GM12878 (cell line): Measurements from ENCODE around the gene C16orf87. TPM values are rescaled to one million over a fixed set of nuclear protein-coding genes. Genes with fewer than 3 reads are reported as not detected.
A peak's percentile ranks its signal among the peaks of the same experiment; 100 is the strongest.

ENCODE experiments used
- ATAC-seq: fragments of 200-7000 bp; cut with Tn5 transposase; 3 replicates; pipeline ENCODE4 v1.9.1; 2020; ENCODE audit warnings: mild to moderate bottlenecking, moderate library complexity
- BruUV-seq: library from RNA; stranded (reverse); fragments of 400-500 nt; replicated peaks from 2 replicates; lab custom pipeline; 2021; lab: Mats Ljungman, UMichigan
- CTCF ChIA-PET: fragments of 300-600 bp; sonication (Branson Sonifier 250); formaldehyde crosslinking; extraction: SDS; loops from one replicate; lab custom pipeline; 2021; ENCODE audit warnings: inconsistent platforms; lab: Yijun Ruan, JAX
- POLR2A ChIA-PET: fragments of 350-600 bp; formaldehyde crosslinking; extraction: SDS; loops from one replicate; lab custom pipeline; 2021; ENCODE audit warnings: inconsistent platforms; lab: Charles Lee
- RAD21 ChIA-PET: fragments of 300-600 bp; sonication (Branson Sonifier 250); formaldehyde crosslinking; loops from one replicate; lab custom pipeline; 2023; ENCODE audit warnings: antibody characterized with exemption; ENCODE audit not compliant: unreplicated experiment; lab: Charles Lee
- SMC1A ChIA-PET: fragments of 300-600 bp; sonication (Branson Sonifier 250); formaldehyde crosslinking; loops from one replicate; lab custom pipeline; 2023; ENCODE audit not compliant: unreplicated experiment, uncharacterized antibody; lab: Charles Lee
- DNase-seq: peaks from one replicate; pipeline ENCODE4 v3.0.0-alpha.2; 2011; ENCODE audit warnings: low read depth, low spot score
- FAIRE-seq: peaks from 3 replicates; lab custom pipeline; 2011; peaks lifted over from hg19 to GRCh38; lab: Jason Lieb, UNC
- H2AFZ ChIP-seq: 2 replicates; pipeline ENCODE4 v1.6.0; 2011; ENCODE audit warnings: low read depth, low read length, control low read depth; ENCODE audit not compliant: control insufficient read depth
- H3K27ac ChIP-seq: 2 replicates; pipeline ENCODE4 v1.5.1; 2011; ENCODE audit warnings: control low read depth; ENCODE audit not compliant: control insufficient read depth, insufficient read depth
- H3K27me3 ChIP-seq, 2 experiments: replicated peaks in 1 of 2; 2 replicates each; pipeline versions ENCODE4 v1.6.0 to v1.6.1; 2011; ENCODE audit warnings: low read length in 1 of 2; ENCODE audit not compliant: control insufficient read depth in 2 of 2, insufficient read depth in 2 of 2
- H3K36me3 ChIP-seq, 2 experiments: 2 replicates each; pipeline ENCODE4 v1.5.1; 2011; ENCODE audit warnings: low read length in 1 of 2; ENCODE audit not compliant: control insufficient read depth in 2 of 2, insufficient read depth in 2 of 2
- H3K4me1 ChIP-seq: 2 replicates; pipeline ENCODE4 v1.6.1; 2011; ENCODE audit warnings: mild to moderate bottlenecking, low read length, moderate library complexity, mixed read lengths; ENCODE audit not compliant: control insufficient read depth, insufficient read depth
- H3K4me2 ChIP-seq: 2 replicates; pipeline ENCODE4 v1.6.0; 2011; ENCODE audit warnings: control low read depth; ENCODE audit not compliant: control insufficient read depth, insufficient read depth
- H3K4me3 ChIP-seq: fragments of 200-600 bp; sonication (generic); 2 replicates; pipeline ENCODE4 v1.5.1; 2016
- H3K79me2 ChIP-seq: 2 replicates; pipeline ENCODE4 v1.6.0; 2011; ENCODE audit warnings: low read length; ENCODE audit not compliant: control insufficient read depth, insufficient read depth
- H3K9ac ChIP-seq: 2 replicates; pipeline ENCODE4 v1.8.0; 2011; ENCODE audit warnings: low read length, control low read depth, mixed read lengths; ENCODE audit not compliant: control insufficient read depth, insufficient read depth
- H3K9me3 ChIP-seq: replicated peaks from 3 replicates; pipeline ENCODE4 v1.5.1; 2011; ENCODE audit warnings: mild to moderate bottlenecking, low read length; ENCODE audit not compliant: control insufficient read depth, insufficient read depth
- H4K20me1 ChIP-seq: 2 replicates; pipeline ENCODE4 v1.6.0; 2011; ENCODE audit not compliant: control insufficient read depth, insufficient read depth
- BCL3 ChIP-seq: IDR thresholded peaks from 2 replicates; pipeline ENCODE4 v1.6.1; 2011; ENCODE audit warnings: borderline replicate concordance, low read depth, mild to moderate bottlenecking, moderate library complexity, low read length; ENCODE audit not compliant: insufficient read depth, poor library complexity, severe bottlenecking
- GATAD2B ChIP-seq: fragments of 450-650 bp; conservative IDR thresholded peaks from 2 replicates; pipeline ENCODE4 v1.6.1; 2017; ENCODE audit warnings: low read depth, mild to moderate bottlenecking, moderate library complexity
- IKZF2 ChIP-seq, 2 experiments: fragments of 450-650 bp; IDR thresholded peaks; 2 replicates each; pipeline ENCODE4 v1.6.1; 2017; ENCODE audit warnings: mild to moderate bottlenecking in 2 of 2, moderate library complexity in 2 of 2
- LARP7 ChIP-seq: fragments of 450-650 bp; IDR thresholded peaks from 2 replicates; pipeline ENCODE4 v1.6.1; 2017; ENCODE audit warnings: mild to moderate bottlenecking
- NKRF ChIP-seq: fragments of 450-650 bp; conservative IDR thresholded peaks from 2 replicates; pipeline ENCODE4 v1.6.1; 2017; ENCODE audit warnings: mild to moderate bottlenecking, moderate library complexity
- PAX8 ChIP-seq: fragments of 450-650 bp; IDR thresholded peaks from 2 replicates; pipeline ENCODE4 v1.6.1; 2017; ENCODE audit warnings: mild to moderate bottlenecking, moderate library complexity
- POU2F2 ChIP-seq: IDR thresholded peaks from 3 replicates; pipeline ENCODE4 v1.6.1; 2011; ENCODE audit warnings: low read depth, mild to moderate bottlenecking, low read length, borderline replicate concordance
- WGBS: methylation state at CpG from one replicate; pipeline ENCODE4 v1.1.6; 2016; ENCODE audit warnings: low lambda C conversion rate; ENCODE audit not compliant: insufficient replicate concordance, insufficient coverage; ENCODE audit errors: missing lambda C conversion rate; 5-methylcytosine and 5-hydroxymethylcytosine counted together
- in situ Hi-C: fragments of 300-500 bp; cut with MboI; formaldehyde crosslinking; loops from 9 replicates; pipeline ENCODE4 v1.14.3; 2018; ENCODE audit warnings: mixed read lengths
- intact Hi-C: fragments of 100-400 bp; cut with micrococcal nuclease; formaldehyde crosslinking; loops from one replicate; pipeline ENCODE4 v1.14.2; 2022; ENCODE audit not compliant: unreplicated experiment
- polyA plus RNA-seq, 11 experiments: library from polyadenylated mRNA; depleted of rRNA in 4 of 11; unstranded in 6 of 11; stranded (reverse) in 5 of 11; fragments of >200 nt; fragmentation: Nextera tagmentation in 4 of 11; fragmentation: Illumina TruSeq in 1 of 11; extraction: Ambion mirVana in 4 of 11; extraction: Trizol in 1 of 11; gene quantifications; 1 replicate in 1 of 11; 2 replicates in 10 of 11; pipeline versions ENCODE4 v1.2.1 to v1.2.3, GENCODE V29; 2011 to 2016; ENCODE audit warnings: inconsistent platforms in 2 of 11, missing spikeins in 2 of 11, low read depth in 1 of 11
- total RNA-seq, 4 experiments: library from RNA; depleted of rRNA in 3 of 4; stranded (reverse); fragments of >200 nt in 3 of 4; fragmentation: Illumina TruSeq in 1 of 4; extraction: Trizol in 1 of 4; gene quantifications; 2 replicates each; pipeline versions ENCODE4 v1.2.1 to v1.2.3, GENCODE V29; 2013 to 2021

C16orf87 gene
- total and polyA plus RNA-seq, 10 of the 15 experiments (the other 5 are each of a cell fraction or from before 2014, with no cell fraction given): 18.4 to 72.6 (median 31.0) TPM

GRCh38 chr16:46830417-46830901 lies 521 bp downstream of the C16orf87 start:
- FAIRE-seq: no peak
- H3K9ac ChIP-seq: peak overlapping the region; percentile 86
- peak overlapping the region; percentile 72 for H3K27ac ChIP-seq
- ChIA-PET CTCF (interaction anchor here (0.9 kb wide), 1 partner anchor 17 kb away, joined by 3 read pairs; no protein-coding TSS in a partner anchor), SMC1A (interaction anchor here (3.8 kb wide), 1 partner anchor 41 kb away, joined by 40 read pairs; no protein-coding TSS in a partner anchor), POLR2A (interaction anchor here (1.2 to 1.3 kb wide), 2 partner anchors 9 to 41 kb away, joined by 4 to 9 read pairs; no protein-coding TSS in a partner anchor), RAD21 (interaction anchor here (1.2 to 1.5 kb wide), 2 partner anchors 18 to 40 kb away, joined by 3 to 10 read pairs; no protein-coding TSS in a partner anchor)
- no peaks in the 10 kb centered on the region for H4K20me1 ChIP-seq
- peaks cover 8% of the 10 kb centered on the region; the same call in 1 of the 2 replicates for H3K4me1 ChIP-seq
- no peak overlapping the region; the same call in 1 of the 2 replicates for H2AFZ ChIP-seq
- intact Hi-C loops: loop anchor here (10.0 kb wide), 1 partner anchor 1334 kb away; no protein-coding TSS in a partner anchor
- H3K4me3 ChIP-seq: peak overlapping the region; percentile 81
- TF ChIP-seq BCL3 (peak; percentile 9), GATAD2B (0 out of 2 replicates have a peak, but pooled peaks have one; percentile 12), NKRF (0 out of 2 replicates have a peak, but pooled peaks have one; percentile 56), IKZF2 (IDR thresholded peaks at IDR 0.05) (0 out of 4 replicates have a peak, but pooled peaks of 1 of the 2 experiments have one; percentile 3), LARP7 (0 out of 2 replicates have a peak, but pooled peaks have one; percentile 40), PAX8 (no peak), POU2F2 (no peak)
- H3K27me3 ChIP-seq: no peaks in the 10 kb centered on the region
- peak overlapping the region; percentile 71; the same call in 1 of the 2 replicates for H3K4me2 ChIP-seq
- WGBS: 2% methylated on average over 45 of the region's 45 CpGs
- H3K36me3 ChIP-seq: no peaks in the 10 kb centered on the region
- no peaks in the 10 kb centered on the region for H3K9me3 ChIP-seq
- in situ Hi-C loops: no loop called here
- no TSS peak for BruUV-seq
- peaks cover 54% of the 10 kb centered on the region for H3K79me2 ChIP-seq
- no peak for DNase-seq
- ATAC-seq: peak; percentile 45
